ENCODE measurements around the gene FAM240B.

- no peak for TF ChIP-seq RAD21 (IDR thresholded peaks at IDR 0.05; ENCODE audit: low read depth)
- no peak for TF ChIP-seq TAF1 (IDR thresholded peaks at IDR 0.05; ENCODE audit: low read depth)
Observed at GRCh38 chr9:38734831-38735230, 14.9 kb upstream of the FAM240B start.
